ENCODE measurements around the gene MRTFB.

DNA sequence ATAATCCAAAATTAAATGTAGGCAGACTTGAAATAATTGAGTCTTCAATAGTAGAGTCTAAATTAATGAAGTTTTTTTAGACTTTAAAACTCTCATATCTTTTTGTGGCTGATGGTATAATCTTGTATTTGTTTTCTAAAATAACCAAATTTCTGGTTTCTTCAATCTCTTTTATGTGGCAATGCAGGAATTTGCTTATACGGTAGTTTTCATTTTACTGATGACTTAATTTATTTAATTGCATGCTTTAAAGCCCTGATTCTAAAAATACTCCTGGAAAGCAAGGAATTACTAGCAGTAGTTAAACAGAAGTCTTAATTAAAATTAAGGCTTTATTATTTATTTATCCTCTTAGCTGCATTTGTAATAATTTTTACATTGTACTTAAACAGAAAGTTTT is 15.4 kb downstream of the MRTFB start:
- TF ChIP-seq, protein P1, sequence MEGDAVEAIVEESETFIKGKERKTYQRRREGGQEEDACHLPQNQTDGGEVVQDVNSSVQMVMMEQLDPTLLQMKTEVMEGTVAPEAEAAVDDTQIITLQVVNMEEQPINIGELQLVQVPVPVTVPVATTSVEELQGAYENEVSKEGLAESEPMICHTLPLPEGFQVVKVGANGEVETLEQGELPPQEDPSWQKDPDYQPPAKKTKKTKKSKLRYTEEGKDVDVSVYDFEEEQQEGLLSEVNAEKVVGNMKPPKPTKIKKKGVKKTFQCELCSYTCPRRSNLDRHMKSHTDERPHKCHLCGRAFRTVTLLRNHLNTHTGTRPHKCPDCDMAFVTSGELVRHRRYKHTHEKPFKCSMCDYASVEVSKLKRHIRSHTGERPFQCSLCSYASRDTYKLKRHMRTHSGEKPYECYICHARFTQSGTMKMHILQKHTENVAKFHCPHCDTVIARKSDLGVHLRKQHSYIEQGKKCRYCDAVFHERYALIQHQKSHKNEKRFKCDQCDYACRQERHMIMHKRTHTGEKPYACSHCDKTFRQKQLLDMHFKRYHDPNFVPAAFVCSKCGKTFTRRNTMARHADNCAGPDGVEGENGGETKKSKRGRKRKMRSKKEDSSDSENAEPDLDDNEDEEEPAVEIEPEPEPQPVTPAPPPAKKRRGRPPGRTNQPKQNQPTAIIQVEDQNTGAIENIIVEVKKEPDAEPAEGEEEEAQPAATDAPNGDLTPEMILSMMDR (conservative IDR thresholded peaks at IDR 0.05 in 1 of 2, IDR thresholded peaks at IDR 0.05 in 1 of 2; ENCODE audit: low read depth in 1 of 2, low read length in 2 of 2) = no peak
- TF ChIP-seq EZH2 (IDR thresholded peaks at IDR 0.05; ENCODE audit: low read length, missing control alignments) = no peak

Measured in fibroblast of lung (primary cell).